Type B pancreatic cell (in vitro differentiated cells): ENCODE data around the gene CD27. TPM values are rescaled to one million over a fixed set of nuclear protein-coding genes. Genes with fewer than 3 reads are reported as not detected.
"Not testable (repeated sequence)": the region's sequence is repeated elsewhere in the genome, so short reads cannot be mapped to it uniquely, and the experiment has no call there.

Experiments
- DNase-seq: peaks from one replicate; pipeline ENCODE4 v3.0.0; 2021; ENCODE audit warnings: mixed read lengths; ENCODE audit not compliant: unreplicated experiment; ENCODE audit errors: extremely low spot score
- H3K27ac Mint-ChIP-seq: 2 replicates; pipeline ENCODE4 v1.8.0; 2021; ENCODE audit warnings: mild to moderate bottlenecking, mixed read lengths
- H3K27me3 Mint-ChIP-seq: 2 replicates; pipeline ENCODE4 v1.8.0; 2021; ENCODE audit warnings: mixed read lengths
- H3K36me3 Mint-ChIP-seq: 2 replicates; pipeline ENCODE4 v1.8.0; 2021; ENCODE audit warnings: mixed read lengths
- H3K4me1 Mint-ChIP-seq: one replicate; pipeline ENCODE4 v1.8.0; 2021; ENCODE audit warnings: mixed read lengths; ENCODE audit not compliant: unreplicated experiment
- H3K4me3 Mint-ChIP-seq: 2 replicates; pipeline ENCODE4 v1.8.0; 2021; ENCODE audit warnings: mild to moderate bottlenecking, mixed read lengths
- H3K9me3 Mint-ChIP-seq: 2 replicates; pipeline ENCODE4 v1.8.0; 2021; ENCODE audit warnings: mixed read lengths
- CTCF ChIP-seq: fragments of 200-600 bp; sonication (generic); conservative IDR thresholded peaks from 2 replicates; pipeline ENCODE4 v1.5.0; 2021; ENCODE audit warnings: antibody characterized with exemption, mild to moderate bottlenecking
- total RNA-seq: library from RNA; stranded (reverse); gene quantifications from 2 replicates; pipeline ENCODE4 v1.2.1, GENCODE V29; 2021; ENCODE audit warnings: low replicate concordance

The CD27 gene
- total RNA-seq, 1 donor from 2014 or later: not detected

GRCh38 chr12:6470375-6471163, 25.8 kb downstream of the CD27 start, which contains the start of gene VAMP1:
Gene VAMP1 (minus strand): TSS chr12:6470677. CDS start chr12:6470531, 146 bp downstream.
- Mint-ChIP-seq H3K27me3 (peaks cover 31% of the 10 kb centered on the region), H3K9me3 (no peaks in the 10 kb centered on the region), H3K4me3 (peak within 1 kb of the TSS; percentile 86), H3K4me1 (peaks cover 5% of the 10 kb centered on the region), H3K27ac (peak within 1 kb of the TSS; percentile 77), H3K36me3 (peaks cover 2% of the 10 kb centered on the region)
- no peak for TF ChIP-seq CTCF
- peak; percentile 97 for DNase-seq

DNA sequence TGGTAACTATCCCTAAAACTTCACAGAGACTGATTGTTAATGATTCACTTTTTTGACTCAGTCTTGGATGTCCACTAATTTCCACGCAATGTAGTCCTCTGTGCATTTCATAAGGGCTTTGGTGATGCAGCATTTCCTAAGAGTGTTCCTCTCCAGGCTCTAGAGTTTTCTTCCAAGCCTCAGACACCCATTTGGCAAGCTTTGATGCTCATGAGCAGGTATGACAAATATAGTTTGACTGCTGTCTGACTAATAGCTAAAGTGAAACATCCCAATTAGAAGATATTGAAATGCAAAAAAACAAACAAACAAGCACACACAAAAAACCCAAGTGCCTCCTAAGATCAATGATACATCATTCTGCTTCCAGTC, 27.2 kb downstream of the CD27 start:
- Mint-ChIP-seq H3K4me1 (peaks cover 5% of the 10 kb centered on the region), H3K36me3 (no peaks in the 10 kb centered on the region), H3K27me3 (peaks cover 40% of the 10 kb centered on the region), H3K4me3 (peak overlapping the region; percentile 19), H3K9me3 (peaks cover 5% of the 10 kb centered on the region), H3K27ac (no peak overlapping the region)
- no peak for DNase-seq
- no peak for TF ChIP-seq CTCF

DNA sequence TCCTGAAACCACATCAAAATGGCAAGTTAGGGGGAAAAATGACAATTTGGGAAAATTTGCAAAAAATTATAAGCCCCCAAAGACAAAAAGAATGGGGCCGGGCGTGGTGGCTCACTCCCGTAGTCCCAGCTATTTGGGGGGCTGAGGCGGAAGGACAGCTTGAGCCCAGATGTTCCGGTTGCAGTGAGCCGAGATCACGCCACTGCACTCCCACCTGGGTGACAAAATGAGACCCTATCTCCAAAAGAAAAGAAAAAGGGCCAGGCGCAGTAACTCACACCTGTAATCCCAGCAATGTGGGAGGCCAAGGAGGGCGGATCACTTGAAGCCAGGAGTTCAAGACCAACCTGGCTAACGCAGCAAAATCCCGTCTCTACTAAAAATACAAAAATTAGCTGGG, 27.7 kb downstream of the CD27 start:
- TF ChIP-seq CTCF: no peak
- H3K4me3 Mint-ChIP-seq: peak overlapping the region; percentile 19
- no peak for DNase-seq
- no peaks in the 10 kb centered on the region for H3K36me3 Mint-ChIP-seq
- H3K27me3 Mint-ChIP-seq: peaks cover 42% of the 10 kb centered on the region
- no peak overlapping the region for H3K27ac Mint-ChIP-seq
- peaks cover 5% of the 10 kb centered on the region for H3K9me3 Mint-ChIP-seq
- H3K4me1 Mint-ChIP-seq: peaks cover 5% of the 10 kb centered on the region

DNA sequence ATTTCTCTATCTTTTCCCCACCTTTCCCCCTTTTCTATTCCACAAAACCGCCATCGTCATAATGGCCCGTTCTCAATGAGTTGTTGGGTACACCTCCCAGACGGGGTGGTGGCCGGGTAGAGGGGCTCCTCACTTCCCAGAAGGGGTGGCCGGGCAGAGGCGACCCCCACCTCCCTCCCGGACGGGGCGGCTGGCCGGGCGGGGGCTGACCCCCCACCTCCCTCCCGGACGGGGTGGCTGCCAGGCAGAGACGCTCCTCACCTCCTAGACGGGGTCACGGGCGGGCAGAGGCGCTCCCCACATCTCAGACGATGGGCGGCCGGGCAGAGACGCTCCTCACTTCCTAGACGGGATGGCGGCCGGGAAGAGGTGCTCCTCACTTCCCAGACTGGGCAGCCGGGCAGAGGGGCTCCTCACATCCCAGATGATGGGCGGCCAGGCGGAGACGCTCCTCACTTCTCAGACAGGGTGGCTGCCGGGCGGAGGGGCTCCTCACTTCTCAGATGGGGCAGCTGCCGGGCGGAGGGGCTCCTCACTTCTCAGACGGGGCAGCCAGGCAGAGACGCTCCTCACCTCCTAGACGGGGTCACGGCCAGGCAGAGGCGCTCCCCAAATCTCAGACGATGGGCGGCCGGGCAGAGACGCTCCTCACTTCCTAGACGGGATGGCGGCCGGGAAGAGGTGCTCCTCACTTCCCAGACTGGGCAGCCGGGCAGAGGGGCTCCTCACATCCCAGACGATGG, 30.6 kb downstream of the CD27 start:
- H3K4me1 Mint-ChIP-seq, DNase-seq, H3K4me3 Mint-ChIP-seq, H3K36me3 Mint-ChIP-seq, H3K9me3 Mint-ChIP-seq, H3K27ac Mint-ChIP-seq: not testable (repeated sequence)
- H3K27me3 Mint-ChIP-seq: peaks cover 47% of the 10 kb centered on the region

- H3K36me3 Mint-ChIP-seq: no peaks in the 10 kb centered on the region
- H3K27ac Mint-ChIP-seq: peak overlapping the region; percentile 59
- no peak for TF ChIP-seq CTCF
- peak overlapping the region; percentile 19 for H3K4me3 Mint-ChIP-seq
- no peak for DNase-seq
- H3K27me3 Mint-ChIP-seq: peaks cover 43% of the 10 kb centered on the region
- H3K4me1 Mint-ChIP-seq: no peaks in the 10 kb centered on the region
- peaks cover 5% of the 10 kb centered on the region for H3K9me3 Mint-ChIP-seq
These were observed 31.7 kb downstream of the CD27 start for GRCh38 chr12:6476489-6476888.

GRCh38 chr12:6477601-6478377, 33.0 kb downstream of the CD27 start:
- DNase-seq, H3K4me1 Mint-ChIP-seq, H3K9me3 Mint-ChIP-seq, H3K27ac Mint-ChIP-seq, H3K4me3 Mint-ChIP-seq, H3K36me3 Mint-ChIP-seq: not testable (repeated sequence)
- peaks cover 34% of the 10 kb centered on the region for H3K27me3 Mint-ChIP-seq
